ENCODE measurements around the gene MAN2A2.

The MAN2A2 gene

GRCh38 chr15:90881978-90882721 lies 21.0 kb upstream of the MAN2A2 start:
- Histone ChIP-seq H3K27me3 (ENCODE audit: control insufficient read depth in 3 of 3, insufficient read depth in 3 of 3, low read depth in 1 of 3, low read length in 3 of 3) (no peaks in the 10 kb centered on the region), H3K18ac (ENCODE audit: low read length) (no peak overlapping the region), H2BK12ac (ENCODE audit: low read length) (no peak overlapping the region), H3K27ac (replicated peaks; ENCODE audit: low read length) (no peak overlapping the region), H3K9me3 (replicated peaks in 1 of 2; ENCODE audit: control insufficient read depth in 2 of 2, insufficient read depth in 1 of 2, low read depth in 1 of 2, low read length in 2 of 2) (no peaks in the 10 kb centered on the region), H3K4me2 (ENCODE audit: insufficient read depth, low read length, poor library complexity, severe bottlenecking) (no peak overlapping the region), H3K14ac (ENCODE audit: low read length) (no peak overlapping the region), H3K36me3 (replicated peaks in 1 of 2; ENCODE audit: control insufficient read depth in 2 of 2, insufficient read depth in 2 of 2, low read length in 2 of 2) (peaks cover 15 to 29% of the 10 kb centered on the region in 2 donors), H3K4ac (ENCODE audit: low read length) (no peak overlapping the region), H2BK15ac (ENCODE audit: low read length) (no peak overlapping the region), H2AFZ (ENCODE audit: low read length) (no peak overlapping the region), H4K8ac (ENCODE audit: low read depth, low read length) (no peak overlapping the region), H3K9ac (ENCODE audit: low read depth, low read length, poor library complexity) (no peak overlapping the region), H4K91ac (ENCODE audit: low read depth, low read length, poor library complexity) (no peak overlapping the region), H3K4me1 (ENCODE audit: control insufficient read depth in 2 of 2, insufficient read depth in 1 of 2, low read depth in 1 of 2, low read length in 2 of 2) (peaks cover 7 to 13% of the 10 kb centered on the region in 2 donors), H3K4me3 (ENCODE audit: low read length in 2 of 2) (no peak overlapping the region), H2BK5ac (ENCODE audit: low read length) (no peak overlapping the region), H2BK120ac (ENCODE audit: low read depth, low read length) (no peak overlapping the region), H3K23ac (ENCODE audit: low read depth, low read length, poor library complexity) (no peak overlapping the region), H3K79me1 (ENCODE audit: low read depth, low read length) (peaks cover 2% of the 10 kb centered on the region), H2AK5ac (ENCODE audit: low read depth, low read length) (no peak overlapping the region)
- WGBS, 2 donors (ENCODE audit: extremely low coverage in 2 of 2, insufficient read length in 2 of 2, insufficient replicate concordance in 1 of 2), result no CpG with 5 or more reads among the region's 19 CpGs
- no peak for DNase-seq (ENCODE audit: low spot score)

GRCh38 chr15:90882781-90883525 lies 20.1 kb upstream of the MAN2A2 start:
- H2BK120ac ChIP-seq (ENCODE audit: low read depth, low read length), result no peak overlapping the region
- H3K18ac ChIP-seq (ENCODE audit: low read length), result no peak overlapping the region
- peaks cover 7 to 13% of the 10 kb centered on the region in 2 donors for H3K4me1 ChIP-seq (ENCODE audit: control insufficient read depth in 2 of 2, insufficient read depth in 1 of 2, low read depth in 1 of 2, low read length in 2 of 2)
- H3K27ac ChIP-seq (replicated peaks; ENCODE audit: low read length), result no peak overlapping the region
- H4K8ac ChIP-seq (ENCODE audit: low read depth, low read length), result no peak overlapping the region
- no peak overlapping the region for H2BK12ac ChIP-seq (ENCODE audit: low read length)
- H3K9ac ChIP-seq (ENCODE audit: low read depth, low read length, poor library complexity), result no peak overlapping the region
- no peaks in the 10 kb centered on the region for H3K9me3 ChIP-seq (replicated peaks in 1 of 2; ENCODE audit: control insufficient read depth in 2 of 2, insufficient read depth in 1 of 2, low read depth in 1 of 2, low read length in 2 of 2)
- H3K14ac ChIP-seq (ENCODE audit: low read length), result no peak overlapping the region
- H3K4me2 ChIP-seq (ENCODE audit: insufficient read depth, low read length, poor library complexity, severe bottlenecking), result no peak overlapping the region
- H4K91ac ChIP-seq (ENCODE audit: low read depth, low read length, poor library complexity), result no peak overlapping the region
- H2AFZ ChIP-seq (ENCODE audit: low read length), result no peak overlapping the region
- no peak overlapping the region for H3K4ac ChIP-seq (ENCODE audit: low read length)
- H3K27me3 ChIP-seq (ENCODE audit: control insufficient read depth in 3 of 3, insufficient read depth in 3 of 3, low read depth in 1 of 3, low read length in 3 of 3), result no peaks in the 10 kb centered on the region
- H3K79me1 ChIP-seq (ENCODE audit: low read depth, low read length), result peaks cover 2% of the 10 kb centered on the region
- no peak overlapping the region for H3K4me3 ChIP-seq (ENCODE audit: low read length in 2 of 2)
- peak overlapping the region; percentile 4 for H3K23ac ChIP-seq (ENCODE audit: low read depth, low read length, poor library complexity)
- H2BK15ac ChIP-seq (ENCODE audit: low read length), result no peak overlapping the region
- peak overlapping the region; percentile 86 for H2AK5ac ChIP-seq (ENCODE audit: low read depth, low read length)
- no peak overlapping the region for H2BK5ac ChIP-seq (ENCODE audit: low read length)
- no CpG with 5 or more reads among the region's 13 CpGs for WGBS, 2 donors (ENCODE audit: extremely low coverage in 2 of 2, insufficient read length in 2 of 2, insufficient replicate concordance in 1 of 2)
- DNase-seq (ENCODE audit: low spot score), result no peak
- peaks cover 12 to 23% of the 10 kb centered on the region in 2 donors for H3K36me3 ChIP-seq (replicated peaks in 1 of 2; ENCODE audit: control insufficient read depth in 2 of 2, insufficient read depth in 2 of 2, low read length in 2 of 2)

GRCh38 chr15:90883526-90883975 lies 19.6 kb upstream of the MAN2A2 start:
- no peak overlapping the region for H3K14ac ChIP-seq (ENCODE audit: low read length)
- H4K91ac ChIP-seq (ENCODE audit: low read depth, low read length, poor library complexity), result no peak overlapping the region
- H2AFZ ChIP-seq (ENCODE audit: low read length), result peak overlapping the region; percentile 59
- H2BK15ac ChIP-seq (ENCODE audit: low read length), result no peak overlapping the region
- peaks cover 7 to 13% of the 10 kb centered on the region in 2 donors for H3K4me1 ChIP-seq (ENCODE audit: control insufficient read depth in 2 of 2, insufficient read depth in 1 of 2, low read depth in 1 of 2, low read length in 2 of 2)
- no peak overlapping the region for H3K4ac ChIP-seq (ENCODE audit: low read length)
- DNase-seq (ENCODE audit: low spot score), result no peak
- no peak overlapping the region for H2BK5ac ChIP-seq (ENCODE audit: low read length)
- no peaks in the 10 kb centered on the region for H3K9me3 ChIP-seq (replicated peaks in 1 of 2; ENCODE audit: control insufficient read depth in 2 of 2, insufficient read depth in 1 of 2, low read depth in 1 of 2, low read length in 2 of 2)
- H3K27ac ChIP-seq (replicated peaks; ENCODE audit: low read length), result peak overlapping the region; percentile 24
- peak overlapping the region; percentile 4 for H3K23ac ChIP-seq (ENCODE audit: low read depth, low read length, poor library complexity)
- peak overlapping the region; percentile 52 for H3K4me2 ChIP-seq (ENCODE audit: insufficient read depth, low read length, poor library complexity, severe bottlenecking)
- H3K27me3 ChIP-seq (ENCODE audit: control insufficient read depth in 3 of 3, insufficient read depth in 3 of 3, low read depth in 1 of 3, low read length in 3 of 3), result no peaks in the 10 kb centered on the region
- WGBS, 2 donors (ENCODE audit: extremely low coverage in 2 of 2, insufficient read length in 2 of 2, insufficient replicate concordance in 1 of 2), result no CpG with 5 or more reads among the region's 7 CpGs
- H3K4me3 ChIP-seq (ENCODE audit: low read length in 2 of 2), result no peak overlapping the region
- peaks cover 12 to 17% of the 10 kb centered on the region in 2 donors for H3K36me3 ChIP-seq (replicated peaks in 1 of 2; ENCODE audit: control insufficient read depth in 2 of 2, insufficient read depth in 2 of 2, low read length in 2 of 2)
- H4K8ac ChIP-seq (ENCODE audit: low read depth, low read length), result no peak overlapping the region
- H3K79me1 ChIP-seq (ENCODE audit: low read depth, low read length), result peaks cover 2% of the 10 kb centered on the region
- H2AK5ac ChIP-seq (ENCODE audit: low read depth, low read length), result peak overlapping the region; percentile 96
- no peak overlapping the region for H2BK12ac ChIP-seq (ENCODE audit: low read length)
- H2BK120ac ChIP-seq (ENCODE audit: low read depth, low read length), result no peak overlapping the region
- no peak overlapping the region for H3K9ac ChIP-seq (ENCODE audit: low read depth, low read length, poor library complexity)
- H3K18ac ChIP-seq (ENCODE audit: low read length), result no peak overlapping the region

All from neuronal stem cell (in vitro differentiated cells).